Right renal pelvis (tissue), 4 donors: ENCODE data around the gene TSPAN14. TPM values are rescaled to one million over a fixed set of nuclear protein-coding genes. Genes with fewer than 3 reads are reported as not detected.
A peak's percentile ranks its signal among the peaks of the same experiment; 100 is the strongest.
"Not testable (repeated sequence)": the region's sequence is repeated elsewhere in the genome, so short reads cannot be mapped to it uniquely, and the experiment has no call there.

Experiments
- DNase-seq, 4 donors: peaks; one replicate each; pipeline ENCODE4 v3.0.0-alpha.2; 2013; ENCODE audit warnings: low read depth in 4 of 4, low spot score in 3 of 4, missing footprints in 1 of 4
- polyA plus RNA-seq, 4 donors: library from polyadenylated mRNA; unstranded; fragments of 120-200 nt; gene quantifications; one replicate each; pipeline ENCODE4 v1.2.1, GENCODE V29; 2013; ENCODE audit not compliant: insufficient read length in 4 of 4

The TSPAN14 gene
- polyA plus RNA-seq, 4 donors: 91.6 to 102 (median 92.5) TPM

- no peak for DNase-seq
These were observed 64.2 kb downstream of the TSPAN14 start for GRCh38 chr10:80518143-80518806.

GRCh38 chr10:80518807-80519360 is 64.8 kb downstream of the TSPAN14 start:
- no peak for DNase-seq

GRCh38 chr10:80519936-80520650 is 66.0 kb downstream of the TSPAN14 start:
- DNase-seq: no peak

GRCh38 chr10:80520661-80521470 is 66.8 kb downstream of the TSPAN14 start:
- no peak for DNase-seq

- no peak for DNase-seq
These were observed 68.8 kb downstream of the TSPAN14 start for GRCh38 chr10:80522756-80523363.

- no peak for DNase-seq
These were observed 69.7 kb downstream of the TSPAN14 start for GRCh38 chr10:80523773-80524172.

- DNase-seq: no peak
These were observed 70.2 kb downstream of the TSPAN14 start for GRCh38 chr10:80524190-80524909.

GRCh38 chr10:80526218-80526617 is 72.1 kb downstream of the TSPAN14 start:
- DNase-seq: no peak

- DNase-seq: no peak
These were observed 72.6 kb downstream of the TSPAN14 start for GRCh38 chr10:80526742-80527141.

GRCh38 chr10:80528185-80528700 is 74.1 kb downstream of the TSPAN14 start:
- DNase-seq: no peak

- DNase-seq: no peak
These were observed 74.8 kb downstream of the TSPAN14 start for GRCh38 chr10:80528901-80529300.

GRCh38 chr10:80529604-80530003 is 75.5 kb downstream of the TSPAN14 start:
- DNase-seq: no peak

GRCh38 chr10:80530251-80530650 is 76.1 kb downstream of the TSPAN14 start:
- no peak for DNase-seq

- no peak for DNase-seq
These were observed 76.7 kb downstream of the TSPAN14 start for GRCh38 chr10:80530816-80531215.

GRCh38 chr10:80532571-80532970 is 78.5 kb downstream of the TSPAN14 start:
- DNase-seq: no peak

- DNase-seq: not testable (repeated sequence)
These were observed 79.9 kb downstream of the TSPAN14 start for GRCh38 chr10:80534059-80534458.

GRCh38 chr10:80534646-80535045 is 80.5 kb downstream of the TSPAN14 start:
- DNase-seq: not testable (repeated sequence)

- peak in 1 of 4 donors; percentile 33 for DNase-seq
These were observed 81.7 kb downstream of the TSPAN14 start for GRCh38 chr10:80535671-80536360.

GRCh38 chr10:80536361-80536835 is 82.3 kb downstream of the TSPAN14 start:
- no peak for DNase-seq
